HG02678 (cell line): ENCODE results near the gene NFKB2.

Experiments used
- ATAC-seq: cut with Tn5 transposase; IDR thresholded peaks from one replicate; pipeline ENCODE4 v1.9.1; 2021; ENCODE audit warnings: mild to moderate bottlenecking, moderate library complexity; ENCODE audit not compliant: unreplicated experiment

Gene NFKB2

GRCh38 chr10:102444851-102445250 lies 49.3 kb downstream of the NFKB2 start:
- ATAC-seq, result no peak

- peak; percentile 52 for ATAC-seq
Measured at GRCh38 chr10:102449321-102450123, 54.0 kb downstream of the NFKB2 start.

- peak; percentile 1 for ATAC-seq
Measured at GRCh38 chr10:102450124-102450373, 54.5 kb downstream of the NFKB2 start.

- ATAC-seq, result peak; percentile 76
Measured at GRCh38 chr10:102450374-102451104, 55.0 kb downstream of the NFKB2 start.

- ATAC-seq, result no peak
Measured at GRCh38 chr10:102451105-102451969, 55.8 kb downstream of the NFKB2 start, which contains the start of gene C10orf95. Gene C10orf95 (minus strand): TSS chr10:102451543. CDS start chr10:102451093, 450 bp downstream.
